NCI-H146 (cell line): ENCODE results near the gene SMIM12.

Experiments used
- DNase-seq: peaks from one replicate; lab custom pipeline; 2025; lab: John Stamatoyannopoulos, UW

The SMIM12 gene

DNA sequence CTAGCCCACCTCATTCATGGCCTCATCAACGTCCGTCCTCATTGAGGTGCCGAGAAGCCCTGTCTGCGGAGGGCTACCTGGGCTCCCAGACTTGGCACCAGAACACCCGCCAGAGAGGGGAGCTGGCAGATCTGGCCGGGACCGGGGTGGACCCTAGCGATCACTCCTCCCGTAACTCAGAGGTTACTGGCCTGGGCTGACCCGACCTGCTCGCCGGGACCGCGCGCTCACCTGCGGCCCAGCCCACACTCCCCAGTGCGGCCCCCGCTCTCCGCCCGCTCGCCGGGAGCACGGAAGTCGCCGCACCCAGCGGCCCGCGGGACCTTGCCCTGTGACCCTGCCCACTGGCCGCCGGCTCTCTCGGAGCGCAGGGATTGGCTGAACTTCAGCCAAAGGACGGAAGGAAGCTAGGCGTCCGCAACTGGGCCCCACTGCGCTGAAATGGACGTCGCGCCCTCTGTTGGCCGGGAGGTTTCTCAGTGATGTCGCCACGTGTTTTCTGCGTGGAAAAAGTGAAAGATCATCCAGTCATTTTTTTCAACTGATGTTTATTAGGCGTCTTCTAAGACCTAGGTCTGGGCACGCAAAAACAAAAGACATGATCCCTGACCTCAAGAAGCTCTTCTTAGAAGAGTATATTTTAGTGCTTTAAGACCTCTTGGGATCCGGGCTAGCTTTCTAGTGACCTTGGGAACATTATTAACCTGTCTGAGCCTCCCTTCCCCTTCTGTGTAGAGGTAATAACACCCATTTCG is at the start of gene SMIM12:
TSS of gene SMIM12 (minus strand) at position 304 of the 755 bp plus-strand sequence. CDS start 3,772 bp downstream, outside the sequence.
- DNase-seq: peak; percentile 86

DNA sequence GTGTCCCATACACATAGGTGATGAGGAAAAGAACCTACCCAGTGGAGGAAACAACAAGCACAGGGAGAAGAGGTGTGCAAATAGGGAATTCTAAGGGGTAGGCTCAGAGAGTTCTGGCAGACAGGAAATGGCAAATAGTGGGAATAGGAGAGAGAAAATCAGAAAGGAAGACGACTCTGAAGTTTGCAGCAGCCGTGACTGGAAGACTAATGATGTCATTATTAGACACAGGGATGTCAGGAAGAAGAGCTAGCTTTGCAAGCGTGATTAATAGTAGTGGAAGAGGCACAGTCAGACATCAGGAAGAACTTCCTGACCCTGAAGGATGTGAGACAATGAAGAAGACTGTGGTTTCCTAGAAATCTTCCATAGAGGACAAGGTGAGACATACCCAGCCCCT is 48.8 kb upstream of the SMIM12 start:
- no peak for DNase-seq

DNA sequence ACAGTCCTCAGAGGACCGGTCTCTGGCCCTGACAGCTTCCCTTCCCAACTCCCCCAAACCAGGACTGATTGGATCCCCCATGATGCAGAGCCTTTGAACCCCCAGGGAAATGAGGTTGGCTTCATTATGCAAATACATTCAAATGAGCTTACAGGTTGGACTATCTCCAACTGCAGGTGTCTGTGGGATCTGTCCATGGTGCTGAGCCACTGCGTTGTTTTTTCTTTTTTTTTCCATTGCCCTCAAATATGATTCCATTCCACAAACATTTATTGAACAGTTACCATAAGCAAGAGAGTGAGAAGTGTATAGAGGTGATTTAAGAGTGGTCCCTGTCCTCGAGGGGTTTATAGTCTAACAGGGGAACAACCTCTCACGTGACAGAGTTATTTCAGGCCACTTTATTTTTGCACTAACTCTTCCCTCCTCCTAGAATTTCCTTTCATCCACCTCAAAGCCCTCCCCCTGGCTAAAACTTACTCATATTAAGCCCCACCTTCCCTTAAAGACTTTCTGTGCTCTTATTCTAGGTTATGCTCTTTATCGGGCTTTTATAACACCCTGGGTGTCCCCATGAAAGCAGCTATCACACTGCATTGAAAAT is 48.0 kb upstream of the SMIM12 start:
- DNase-seq: no peak

GRCh38 chr1:34906756-34907155 is 47.2 kb upstream of the SMIM12 start:
- DNase-seq: no peak

DNA sequence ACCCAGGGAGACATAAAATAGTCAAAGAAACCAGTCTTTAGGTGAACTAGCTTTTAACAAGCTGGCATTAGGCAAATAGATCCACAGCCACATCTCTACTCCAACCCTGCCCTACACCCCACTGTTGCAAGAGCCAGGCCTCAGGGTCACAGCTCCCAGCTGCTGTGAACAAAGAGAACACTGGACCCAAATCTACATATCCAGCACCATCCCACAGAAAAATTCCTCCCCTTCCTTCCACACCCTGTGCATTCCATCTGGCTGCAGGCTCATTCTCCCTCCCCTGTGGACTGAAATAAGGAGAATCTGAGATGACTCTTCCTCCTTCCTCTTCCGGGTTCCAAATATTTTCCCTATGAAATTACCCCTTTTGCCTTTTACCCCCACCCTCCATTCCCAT is 46.7 kb upstream of the SMIM12 start:
- DNase-seq: no peak

DNA sequence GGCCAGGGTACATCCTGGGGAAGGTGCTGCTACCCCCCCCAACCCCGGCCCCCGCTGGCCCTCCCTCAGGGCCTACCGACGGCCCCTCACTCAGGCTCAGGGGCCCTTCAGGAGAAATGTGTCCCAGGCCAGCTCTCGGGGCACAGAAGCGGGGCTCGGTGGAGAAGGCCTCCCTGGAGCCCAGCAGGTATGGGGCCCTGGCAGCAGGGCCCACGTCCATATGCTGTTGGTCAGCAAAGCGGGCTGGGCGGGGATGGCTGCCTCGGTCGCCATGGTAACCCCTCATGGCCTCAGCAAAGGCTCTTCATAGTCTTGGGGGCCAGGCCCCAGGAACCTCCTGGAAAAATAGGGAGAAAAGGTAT is 45.5 kb upstream of the SMIM12 start:
- DNase-seq: no peak

DNA sequence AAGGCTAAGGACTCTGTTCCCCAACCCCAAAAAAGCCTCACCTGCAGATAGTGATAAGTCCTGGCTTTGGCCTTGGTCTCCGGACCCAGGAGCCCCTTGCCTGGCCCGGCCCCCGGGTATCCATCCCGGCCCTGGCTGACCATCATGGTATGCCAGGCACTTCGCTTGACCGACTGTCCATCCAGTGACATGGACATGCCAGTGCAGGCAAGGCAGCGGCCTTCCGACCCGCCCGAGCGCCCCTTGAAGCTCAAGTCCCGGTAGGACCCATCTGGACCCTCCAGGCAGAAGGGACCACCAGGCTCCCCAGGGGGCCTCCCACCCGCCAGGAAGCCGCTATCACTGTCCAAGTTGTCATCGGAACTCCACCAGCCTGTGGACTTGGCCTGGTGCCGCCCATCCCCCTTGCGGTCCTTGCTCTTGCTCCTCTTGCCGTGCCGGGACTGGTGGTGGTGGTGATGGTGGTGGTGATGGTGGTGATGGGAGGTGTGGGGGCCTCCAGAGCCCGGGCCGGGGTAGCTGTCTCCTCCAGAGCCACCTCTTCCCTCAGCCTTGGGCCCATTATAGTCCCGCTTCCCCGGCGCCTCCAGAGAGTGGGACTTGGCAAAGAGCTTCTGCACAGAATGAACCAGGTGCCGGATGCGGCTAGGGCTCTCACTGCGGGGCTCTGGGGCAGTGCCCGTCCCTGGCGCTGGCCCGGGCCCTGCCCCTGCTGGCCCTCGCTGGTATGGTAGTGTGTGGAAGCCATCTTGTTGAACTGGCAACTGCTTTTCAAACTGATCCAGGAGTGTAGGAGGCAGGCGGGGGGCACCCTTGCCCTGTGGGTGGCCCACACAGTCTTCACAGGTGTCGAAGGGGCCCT is 44.9 kb upstream of the SMIM12 start:
- DNase-seq: no peak

GRCh38 chr1:34901919-34902318 is 42.4 kb upstream of the SMIM12 start:
- DNase-seq: no peak

DNA sequence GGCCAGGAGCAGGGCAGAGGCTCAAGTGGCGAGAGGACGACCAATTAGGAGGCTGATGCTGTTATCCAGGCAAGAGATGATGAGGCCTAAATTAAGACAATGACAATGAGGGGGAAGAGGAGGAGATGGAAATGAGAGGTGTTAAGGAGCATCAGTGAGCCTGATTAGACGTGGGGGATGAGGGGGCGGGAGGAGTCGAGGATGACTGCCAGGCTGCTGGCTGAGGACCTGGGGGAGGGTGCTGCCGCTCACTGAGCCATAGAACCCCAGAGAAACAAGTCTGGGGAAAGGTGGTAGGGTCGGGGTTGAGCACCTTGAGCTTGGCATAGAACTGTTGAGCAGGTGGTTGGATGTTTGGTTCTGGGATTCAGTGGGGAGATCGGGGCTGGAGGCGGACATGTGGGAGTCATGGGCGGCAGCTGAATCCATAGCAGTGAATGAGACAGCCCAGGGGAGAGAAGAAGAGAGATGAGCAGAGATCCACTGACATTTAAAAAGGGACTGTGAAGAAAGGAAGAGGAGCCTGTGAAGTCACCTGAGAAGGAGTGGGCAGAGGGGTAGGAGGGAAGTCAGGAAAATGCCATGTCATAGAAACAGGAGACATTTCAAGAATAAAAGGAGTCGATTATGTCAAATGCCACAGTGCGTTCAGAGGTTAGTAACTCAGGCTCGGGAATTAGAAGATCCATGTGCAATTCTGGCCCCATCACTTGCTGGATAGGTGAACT is 41.4 kb upstream of the SMIM12 start:
- no peak for DNase-seq

DNA sequence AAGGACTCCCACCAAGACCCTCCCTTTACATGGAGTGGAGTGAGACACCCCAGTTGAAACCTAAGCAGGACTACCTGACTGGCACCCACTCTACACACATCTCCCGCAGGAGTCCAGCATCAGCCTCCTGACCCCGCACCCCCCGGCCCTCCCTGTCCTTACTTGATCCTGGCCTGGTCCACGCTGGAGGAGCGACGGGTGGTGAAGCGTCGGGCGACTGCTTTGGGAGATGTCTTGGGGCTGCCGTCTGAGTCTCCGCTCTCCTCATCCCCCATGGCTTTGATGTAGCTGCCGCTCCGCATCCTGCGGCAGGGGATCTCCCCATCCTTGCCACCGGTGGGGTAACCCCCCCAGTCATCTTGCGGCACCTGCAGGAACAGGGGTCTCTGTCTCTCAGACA is 40.4 kb upstream of the SMIM12 start:
- no peak for DNase-seq

DNA sequence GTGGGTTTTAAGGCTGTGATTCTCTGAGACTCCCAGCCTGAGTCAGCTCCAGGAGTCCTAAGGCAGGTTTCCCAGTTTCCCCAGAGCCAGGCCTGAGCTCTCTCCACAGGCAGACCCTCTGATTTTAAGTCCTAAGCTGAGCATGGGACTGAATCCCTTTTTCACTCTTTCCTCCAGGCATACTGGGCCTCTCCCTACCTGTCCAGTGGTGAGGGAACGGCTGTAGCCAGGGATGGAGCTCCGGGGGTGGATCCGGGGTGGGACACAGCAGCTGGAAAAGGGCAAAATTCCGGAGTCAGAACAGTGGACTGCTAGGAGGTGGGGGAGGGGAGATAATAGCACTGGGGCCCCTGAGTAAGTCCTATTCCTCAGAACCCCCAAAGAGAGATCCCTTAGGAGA is 39.9 kb upstream of the SMIM12 start:
- no peak for DNase-seq

GRCh38 chr1:34898330-34898761 is 38.8 kb upstream of the SMIM12 start:
- peak; percentile 6 for DNase-seq

DNA sequence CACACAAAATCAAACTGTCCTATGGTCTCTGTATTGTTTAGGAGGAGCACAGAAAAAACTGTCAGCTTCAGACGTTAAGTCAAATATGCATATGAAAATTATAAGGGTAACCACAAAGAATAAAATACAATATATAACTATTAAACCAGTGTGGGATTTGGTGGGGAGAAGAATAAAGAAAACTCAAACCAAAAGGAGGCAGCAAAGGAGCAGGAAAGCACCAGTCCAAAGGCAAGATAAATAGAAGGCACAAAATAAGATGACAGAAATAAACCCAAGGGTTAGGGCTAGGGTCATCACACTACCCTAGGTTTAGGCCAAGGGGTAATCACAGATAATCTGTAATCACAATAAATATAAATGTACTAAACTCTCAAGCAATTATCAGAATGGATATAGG is 37.1 kb upstream of the SMIM12 start:
- DNase-seq: no peak

DNA sequence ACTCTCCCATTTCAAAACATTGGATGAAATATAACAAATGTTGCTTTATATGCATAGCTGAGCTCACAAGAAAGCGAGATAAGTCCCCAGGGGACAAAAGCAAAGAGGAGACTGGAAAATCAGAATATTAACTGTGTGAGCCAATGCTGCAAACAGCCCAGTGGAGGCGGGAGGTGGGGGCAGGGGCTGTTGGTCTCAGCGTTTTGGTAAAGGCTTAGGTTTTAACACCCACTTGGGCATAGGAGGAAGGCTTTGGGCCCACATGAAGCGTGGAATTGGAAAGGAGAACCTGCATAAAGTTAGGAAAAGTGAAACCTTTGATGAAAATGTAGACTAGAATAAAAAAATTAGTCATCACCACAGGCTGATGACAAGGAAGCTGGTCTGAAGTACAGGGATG is 30.2 kb upstream of the SMIM12 start:
- no peak for DNase-seq

DNA sequence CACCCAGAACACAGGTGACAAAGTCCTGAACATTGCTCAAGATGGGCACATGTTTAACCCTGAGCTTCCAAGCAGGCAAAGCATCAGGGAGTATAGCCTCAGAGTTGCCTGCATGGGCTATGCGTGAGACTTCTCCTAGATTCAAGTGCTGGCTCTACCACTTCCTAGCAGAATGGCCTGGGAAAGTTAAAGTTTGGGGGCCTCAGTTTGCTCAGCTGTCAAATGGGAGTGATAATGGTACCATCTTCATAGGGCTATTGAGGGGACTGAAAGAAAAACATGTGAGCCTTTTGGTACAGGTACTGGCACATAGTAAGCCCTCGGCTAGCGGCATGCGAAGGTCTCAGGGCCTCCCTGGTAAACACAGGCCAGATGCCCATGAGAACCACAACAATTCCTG is 28.0 kb upstream of the SMIM12 start:
- no peak for DNase-seq

GRCh38 chr1:34885405-34886247 is 26.1 kb upstream of the SMIM12 start:
- DNase-seq: no peak

GRCh38 chr1:34884961-34885360 is 25.4 kb upstream of the SMIM12 start:
- no peak for DNase-seq

DNA sequence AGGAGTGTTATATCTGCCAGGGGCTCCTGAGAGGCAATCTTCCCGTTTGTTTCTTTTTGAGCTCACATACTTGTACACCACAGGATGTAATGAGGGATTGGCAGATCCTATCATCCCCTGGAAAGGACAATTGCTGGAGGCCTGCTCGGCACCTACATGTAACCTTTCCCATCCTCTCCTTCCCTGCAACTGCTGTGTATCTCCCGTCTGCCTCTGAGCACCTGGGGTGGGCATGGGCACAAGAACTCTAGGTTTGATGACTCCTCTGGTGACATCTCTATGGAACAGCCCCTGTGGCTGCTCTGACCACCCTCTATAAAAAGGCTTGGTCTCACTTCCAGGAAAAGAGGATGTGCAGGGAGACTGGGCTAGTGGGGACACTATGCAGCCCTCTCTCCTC is 25.0 kb upstream of the SMIM12 start:
- DNase-seq: no peak

GRCh38 chr1:34879230-34879629 is 19.7 kb upstream of the SMIM12 start:
- DNase-seq: no peak

GRCh38 chr1:34876406-34876805 is 16.9 kb upstream of the SMIM12 start:
- no peak for DNase-seq

GRCh38 chr1:34874296-34874952 is 14.9 kb upstream of the SMIM12 start:
- no peak for DNase-seq
